SH-SY5Y (cell line): ENCODE data around the gene PHLDB2.

Experiments
- GATA2 ChIP-seq: IDR thresholded peaks from 2 replicates; pipeline ENCODE4 v1.6.1; 2011; ENCODE audit warnings: mild to moderate bottlenecking, low read depth, low read length
- GATA3 ChIP-seq: IDR thresholded peaks from 2 replicates; pipeline ENCODE4 v1.6.1; 2011; ENCODE audit warnings: low read depth, mild to moderate bottlenecking, low read length, moderate library complexity

The PHLDB2 gene

DNA sequence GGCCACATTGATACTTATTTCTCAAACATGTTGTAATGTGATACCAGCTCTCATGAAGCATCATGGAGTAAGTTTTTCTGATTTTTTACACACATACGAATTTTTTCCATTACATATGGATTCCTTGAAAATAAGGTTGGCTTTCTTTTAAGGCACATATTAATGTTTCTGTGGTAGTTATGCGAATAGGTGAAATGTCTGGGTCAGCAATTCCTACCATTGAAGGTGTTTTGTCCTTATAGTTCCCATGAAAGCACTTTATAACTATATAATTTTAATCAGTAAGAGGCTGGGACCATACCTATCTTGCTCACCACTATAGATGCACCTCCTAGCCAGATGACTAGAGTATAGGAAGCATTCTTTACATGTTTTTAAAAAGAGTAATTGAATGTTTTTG lies 33.0 kb downstream of the PHLDB2 start:
- no peak for TF ChIP-seq GATA3

DNA sequence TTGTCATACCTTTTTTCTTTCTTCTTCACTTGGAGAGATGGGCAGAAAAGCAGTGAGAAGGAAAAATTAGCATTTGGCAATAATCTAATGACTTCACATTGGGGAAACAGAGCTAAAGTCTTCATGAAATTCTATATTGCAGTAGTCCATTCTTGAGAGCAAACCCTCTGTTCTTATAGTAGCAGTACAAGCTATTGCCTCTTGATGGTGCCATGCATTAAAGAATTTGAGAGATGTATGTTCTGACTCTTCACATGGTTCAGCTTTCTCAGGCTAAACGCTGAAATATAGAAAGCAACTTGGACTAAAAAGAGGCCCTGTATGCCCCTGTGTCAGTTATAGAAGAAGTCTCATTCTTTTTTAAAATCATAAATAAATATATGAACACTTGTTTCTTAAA lies 36.0 kb downstream of the PHLDB2 start:
- TF ChIP-seq GATA3: no peak
- no peak for TF ChIP-seq GATA2

DNA sequence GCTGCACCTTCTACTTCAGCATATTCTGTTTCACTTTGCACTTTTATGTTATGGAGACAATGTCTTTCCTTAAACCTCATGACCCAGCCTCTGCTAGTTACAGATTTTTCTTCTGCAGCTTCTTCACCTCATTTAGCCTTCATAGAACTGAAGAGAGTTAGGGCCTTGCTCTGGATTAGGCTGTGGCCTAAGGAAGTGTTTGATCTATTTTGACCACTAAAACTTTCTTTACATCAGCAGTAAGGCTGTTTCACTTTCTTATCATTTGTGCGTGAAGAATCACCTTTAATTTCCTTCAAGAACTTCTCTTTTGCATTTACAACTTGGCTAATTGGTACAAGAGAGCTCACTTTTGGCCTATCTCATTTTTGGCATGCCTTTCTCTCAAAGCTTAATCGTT lies 40.9 kb downstream of the PHLDB2 start:
- TF ChIP-seq GATA2: no peak

DNA sequence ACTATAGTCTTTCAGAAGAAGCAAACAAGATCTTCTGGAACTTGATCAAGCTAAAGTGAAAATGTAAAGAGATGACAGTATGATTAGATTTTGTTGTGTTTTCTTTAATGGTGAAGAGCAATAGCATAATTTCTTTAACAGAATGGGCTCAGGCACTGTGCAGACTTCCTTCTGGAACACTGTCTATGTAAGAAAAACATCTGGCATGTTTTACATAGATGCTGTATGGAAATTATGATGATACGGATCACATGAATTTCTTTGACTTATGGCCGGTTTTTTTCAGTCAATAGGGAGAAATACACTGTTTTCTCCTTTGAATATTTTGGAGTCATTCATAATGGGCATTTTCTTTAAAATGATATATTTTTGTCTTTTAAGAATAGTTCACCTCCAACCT lies 42.6 kb downstream of the PHLDB2 start:
- no peak for TF ChIP-seq GATA3
- TF ChIP-seq GATA2: no peak

DNA sequence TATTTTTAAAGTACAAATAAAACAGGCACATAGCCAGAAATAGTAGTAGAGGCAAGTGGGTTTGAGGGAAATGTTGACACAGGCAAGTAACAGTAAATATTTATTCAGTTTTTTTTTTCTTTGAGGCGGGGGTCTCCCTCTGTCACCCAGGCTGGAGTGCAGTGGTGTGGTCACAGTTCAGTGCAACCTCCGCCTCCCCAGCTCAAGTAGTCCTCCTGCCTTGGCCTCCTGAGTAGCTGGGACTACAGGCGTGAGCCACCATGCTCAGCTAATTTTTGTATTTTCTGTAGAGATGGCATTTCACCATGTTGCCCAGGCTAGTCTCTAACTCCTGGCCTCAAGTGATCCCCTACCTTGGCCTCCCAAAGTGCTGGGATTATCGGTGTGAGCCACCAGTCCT lies 43.5 kb downstream of the PHLDB2 start:
- TF ChIP-seq GATA3 (no peak), GATA2 (no peak)

DNA sequence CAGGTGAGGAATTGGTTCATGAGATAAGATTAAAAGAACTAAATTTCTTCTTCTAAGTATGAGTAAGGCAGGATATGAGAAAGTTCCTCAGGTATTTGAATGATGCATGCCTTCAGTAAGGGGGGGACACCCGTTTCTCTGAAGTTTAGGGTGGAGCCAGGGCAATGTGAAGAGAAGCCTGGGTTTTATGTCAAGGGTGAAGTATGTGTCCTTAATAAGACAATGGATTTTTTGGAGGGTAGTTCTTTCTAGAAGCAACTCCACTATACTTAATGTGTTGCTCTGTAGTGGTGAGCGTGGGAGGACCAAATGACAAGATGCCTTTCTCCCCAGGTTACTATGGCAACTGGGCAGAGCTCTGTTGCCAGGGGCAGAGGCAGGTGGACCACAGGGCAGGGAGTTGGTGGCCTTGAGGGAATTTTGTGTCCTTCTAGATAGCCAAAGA lies 44.0 kb downstream of the PHLDB2 start:
- no peak for TF ChIP-seq GATA3
- no peak for TF ChIP-seq GATA2

DNA sequence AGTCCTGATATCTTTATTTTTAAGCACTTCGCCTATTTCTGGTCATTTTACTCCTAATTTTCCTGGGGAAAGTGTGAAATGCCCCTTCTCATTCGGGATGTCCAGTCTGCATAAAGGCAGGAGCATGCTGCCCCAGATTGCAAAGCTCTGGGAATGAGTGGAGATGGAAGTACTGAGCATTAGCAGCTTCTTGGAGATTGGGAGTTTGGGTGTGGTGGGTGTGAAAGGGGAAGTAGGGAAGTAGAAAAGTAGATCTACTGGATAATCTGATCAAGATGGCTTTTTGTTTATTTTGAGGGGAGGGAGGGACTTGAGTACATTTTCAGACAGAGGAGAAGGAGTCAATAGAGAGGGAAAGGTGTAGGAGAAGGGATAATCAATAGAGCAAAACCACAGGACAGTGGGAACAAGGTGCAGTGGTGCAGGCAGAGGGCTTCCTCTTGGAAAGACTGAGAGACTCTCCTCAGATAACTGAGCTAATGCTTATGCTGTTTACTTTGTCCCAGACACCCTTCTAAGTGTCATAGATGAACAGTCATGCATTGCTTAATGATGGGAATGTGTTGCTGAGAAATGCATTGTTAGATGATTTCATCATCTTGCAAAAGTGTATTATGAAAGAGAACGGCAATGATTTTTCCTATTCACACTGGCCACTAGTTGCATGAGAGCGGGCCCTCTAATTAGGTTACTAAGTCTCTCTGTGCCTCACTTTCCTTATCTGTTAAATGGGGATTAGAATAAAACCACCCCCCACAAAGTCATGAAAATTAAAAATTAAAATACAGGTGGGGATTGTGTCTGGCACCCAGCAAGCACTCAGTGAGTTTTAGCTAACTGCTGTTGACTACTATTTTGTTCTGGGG lies 45.5 kb downstream of the PHLDB2 start:
- no peak for TF ChIP-seq GATA2
- TF ChIP-seq GATA3: no peak

DNA sequence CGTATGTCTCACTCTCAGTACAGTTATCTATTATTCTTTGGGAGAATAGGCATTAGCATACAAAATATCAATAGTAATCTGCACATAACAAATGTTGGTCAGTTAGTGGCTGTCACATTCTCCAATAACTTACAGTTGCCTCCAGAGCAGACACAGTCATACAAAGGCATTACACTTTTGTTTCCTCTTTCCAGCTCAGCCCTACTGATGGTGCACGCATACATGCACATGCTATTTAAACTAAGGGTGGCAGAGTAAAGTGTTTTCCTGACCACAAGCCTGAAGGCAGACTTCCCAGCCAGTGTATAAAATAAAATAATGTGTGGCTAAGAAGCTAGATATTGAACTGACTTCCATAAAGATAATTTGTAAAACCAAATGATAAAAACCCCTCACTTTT lies 47.6 kb downstream of the PHLDB2 start:
- TF ChIP-seq GATA2 (no peak), GATA3 (no peak)

DNA sequence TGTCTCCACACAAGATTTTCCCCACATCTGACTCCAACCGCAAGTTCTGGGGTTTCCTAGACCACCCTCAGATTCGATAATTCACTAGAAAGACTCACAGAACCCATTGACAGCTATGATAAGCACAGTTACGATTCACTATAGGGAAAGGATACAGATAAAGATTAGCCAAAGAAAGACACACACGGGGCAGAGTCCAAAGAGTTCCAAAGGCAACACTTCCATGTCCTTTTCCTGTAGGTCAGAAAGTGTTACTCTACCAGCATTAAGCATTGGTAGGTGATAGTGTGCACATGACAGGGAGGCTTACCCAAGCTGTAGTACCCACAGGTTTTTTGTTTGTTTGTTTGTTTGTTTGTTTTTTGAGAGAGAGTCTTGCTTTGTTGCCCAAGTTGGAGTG lies 48.1 kb downstream of the PHLDB2 start:
- TF ChIP-seq GATA3: no peak
- no peak for TF ChIP-seq GATA2

DNA sequence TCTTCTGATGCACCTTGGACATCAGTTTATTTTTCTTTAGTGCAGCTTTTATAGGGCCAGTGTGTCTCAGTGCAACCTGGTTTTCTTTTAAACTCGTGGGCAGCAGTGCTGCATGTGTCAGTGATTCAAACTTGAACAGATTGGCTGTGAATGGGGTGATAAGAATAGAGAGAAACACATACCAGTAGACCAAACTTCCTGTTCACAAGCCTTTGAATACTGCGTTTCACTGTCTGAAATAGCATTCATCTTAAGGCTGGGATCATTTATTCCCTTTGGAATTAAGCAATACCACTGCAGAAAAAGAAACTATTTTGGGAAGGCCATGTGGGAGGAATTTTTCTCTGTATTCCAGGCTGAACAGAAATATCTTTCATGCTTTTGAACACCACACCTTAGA lies 51.7 kb downstream of the PHLDB2 start:
- no peak for TF ChIP-seq GATA3
- no peak for TF ChIP-seq GATA2

DNA sequence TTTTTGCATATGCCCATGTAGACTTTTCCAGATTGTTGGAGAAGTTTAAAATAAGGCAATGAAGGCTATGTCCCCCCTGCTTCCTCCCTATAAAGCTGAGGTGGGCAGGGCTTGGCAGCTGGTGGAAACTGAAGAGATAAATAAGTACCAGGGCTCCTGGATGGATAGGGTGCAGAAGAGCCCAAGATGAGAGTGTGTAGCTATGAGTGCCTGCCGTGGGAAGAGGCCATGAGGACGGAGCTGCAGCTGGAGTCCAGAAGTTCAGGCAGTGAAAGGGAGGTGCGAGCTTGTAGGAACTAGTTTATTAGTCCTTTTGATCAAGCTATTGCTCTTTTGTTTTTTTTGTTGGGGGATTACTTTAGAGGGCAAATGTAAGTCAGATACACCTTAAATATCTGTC lies 52.4 kb downstream of the PHLDB2 start:
- no peak for TF ChIP-seq GATA3
- TF ChIP-seq GATA2: no peak

DNA sequence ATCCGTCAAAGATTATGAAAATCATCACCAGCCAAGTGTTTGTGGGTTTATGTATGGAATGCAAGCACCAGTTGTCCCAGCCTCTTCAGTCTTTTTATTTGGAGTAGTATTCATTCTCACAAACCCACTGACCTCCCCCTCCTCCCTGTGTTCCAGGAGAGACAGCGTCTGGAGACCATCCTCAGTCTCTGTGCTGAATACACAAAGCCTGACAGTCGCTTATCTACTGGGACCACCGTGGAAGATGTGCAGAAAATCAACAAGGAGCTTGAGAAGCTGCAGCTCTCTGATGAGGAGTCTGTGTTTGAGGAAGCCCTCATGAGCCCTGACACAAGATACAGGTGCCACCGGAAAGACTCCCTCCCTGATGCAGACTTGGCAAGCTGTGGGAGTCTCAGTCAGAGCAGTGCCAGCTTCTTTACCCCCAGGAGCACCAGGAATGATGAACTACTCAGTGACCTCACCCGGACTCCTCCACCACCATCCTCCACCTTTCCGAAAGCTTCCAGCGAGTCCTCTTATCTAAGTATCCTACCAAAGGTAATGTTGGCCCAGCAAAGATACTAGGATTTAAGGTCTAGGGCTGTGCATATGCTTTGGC lies 54.2 kb downstream of the PHLDB2 start:
- TF ChIP-seq GATA2 (no peak), GATA3 (no peak)

DNA sequence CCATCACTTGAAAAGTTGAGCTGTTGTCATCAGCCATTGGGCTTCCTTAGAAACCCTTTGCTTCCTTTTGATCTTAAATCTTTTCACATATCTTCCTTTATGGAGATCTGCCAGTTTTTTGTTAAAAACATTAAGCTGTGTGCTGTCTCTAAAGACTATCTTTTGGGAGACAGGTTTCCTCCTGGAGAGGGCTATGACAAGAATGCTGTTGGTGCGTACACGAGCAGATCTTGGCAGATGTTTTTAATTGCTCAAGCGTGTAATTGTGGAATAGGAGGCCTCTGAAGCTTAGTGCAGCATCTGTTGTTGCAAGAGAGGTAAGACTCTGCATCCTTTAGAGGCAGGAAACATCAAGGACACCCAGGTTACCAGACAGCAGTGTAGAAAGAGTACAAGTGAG lies 56.8 kb downstream of the PHLDB2 start:
- no peak for TF ChIP-seq GATA3
- TF ChIP-seq GATA2: no peak

DNA sequence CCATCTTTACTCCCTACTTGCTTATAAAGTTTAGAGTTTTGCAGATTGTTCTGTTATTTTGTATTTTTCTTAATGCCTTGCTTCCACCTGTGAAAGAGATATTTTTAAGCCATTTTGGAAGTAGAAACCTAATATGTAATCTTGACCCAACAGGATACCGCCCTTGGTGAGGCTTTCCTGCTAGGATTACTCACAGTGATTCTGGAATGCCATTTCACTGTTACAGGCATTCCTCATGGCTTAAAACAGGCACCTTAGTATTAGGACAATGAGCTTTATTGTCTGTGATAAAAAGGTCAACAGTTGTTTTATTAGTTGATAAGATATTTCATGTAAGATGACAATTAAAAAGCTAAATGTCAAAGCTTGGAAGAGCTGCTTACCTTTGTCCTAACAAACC lies 58.2 kb downstream of the PHLDB2 start:
- no peak for TF ChIP-seq GATA2
- no peak for TF ChIP-seq GATA3

DNA sequence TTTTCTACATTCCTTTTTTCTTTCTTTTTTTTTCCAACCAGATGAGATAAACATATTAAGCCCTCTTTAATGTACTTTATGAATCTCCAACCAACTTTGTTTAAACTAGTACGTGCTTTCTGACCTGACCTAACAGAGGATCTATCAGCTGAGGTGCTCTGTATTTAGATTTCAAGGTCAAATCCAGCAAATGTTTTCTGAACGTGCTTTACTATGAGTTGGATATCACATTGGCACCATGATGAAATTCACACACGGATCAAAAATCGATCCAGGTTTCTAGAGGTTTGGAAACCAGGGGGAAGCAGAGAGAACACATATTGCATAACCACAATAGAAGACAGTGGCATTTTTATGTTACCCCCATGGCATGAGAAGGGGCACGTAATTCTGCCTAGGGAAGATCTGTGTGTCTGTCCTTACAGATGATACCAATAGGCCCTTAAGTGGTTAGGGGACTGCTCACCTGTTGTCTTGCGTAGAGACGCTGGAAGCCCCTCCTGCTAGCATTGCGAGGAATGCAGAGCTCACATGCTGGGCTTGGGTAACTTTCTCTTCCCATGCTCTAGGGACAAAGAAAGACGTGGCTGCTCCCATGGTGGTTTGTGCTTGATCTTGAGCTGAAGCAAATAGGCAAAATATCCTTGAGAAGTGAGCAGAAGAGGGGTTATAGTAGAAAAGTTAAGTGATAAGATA lies 60.5 kb downstream of the PHLDB2 start:
- no peak for TF ChIP-seq GATA2
- no peak for TF ChIP-seq GATA3

DNA sequence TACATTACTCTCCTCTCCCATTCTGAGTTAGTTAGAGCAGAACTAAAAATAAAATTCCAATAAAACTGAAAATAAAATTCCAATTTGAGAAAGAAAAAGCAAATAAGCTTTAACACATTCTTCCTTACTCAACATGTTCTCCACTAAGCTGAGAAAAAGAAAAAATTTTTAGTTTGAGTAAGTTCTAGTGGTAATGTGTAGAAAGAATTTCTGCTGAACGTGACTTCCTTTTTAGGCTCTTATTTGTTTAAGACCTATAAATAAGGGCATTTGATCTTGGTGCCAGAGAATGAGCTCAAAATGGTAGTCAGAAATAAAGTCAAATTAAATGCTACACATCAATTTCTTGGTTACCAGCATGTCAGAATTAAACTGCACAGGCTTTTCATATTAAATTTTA lies 62.1 kb downstream of the PHLDB2 start:
- TF ChIP-seq GATA2 (no peak), GATA3 (no peak)

DNA sequence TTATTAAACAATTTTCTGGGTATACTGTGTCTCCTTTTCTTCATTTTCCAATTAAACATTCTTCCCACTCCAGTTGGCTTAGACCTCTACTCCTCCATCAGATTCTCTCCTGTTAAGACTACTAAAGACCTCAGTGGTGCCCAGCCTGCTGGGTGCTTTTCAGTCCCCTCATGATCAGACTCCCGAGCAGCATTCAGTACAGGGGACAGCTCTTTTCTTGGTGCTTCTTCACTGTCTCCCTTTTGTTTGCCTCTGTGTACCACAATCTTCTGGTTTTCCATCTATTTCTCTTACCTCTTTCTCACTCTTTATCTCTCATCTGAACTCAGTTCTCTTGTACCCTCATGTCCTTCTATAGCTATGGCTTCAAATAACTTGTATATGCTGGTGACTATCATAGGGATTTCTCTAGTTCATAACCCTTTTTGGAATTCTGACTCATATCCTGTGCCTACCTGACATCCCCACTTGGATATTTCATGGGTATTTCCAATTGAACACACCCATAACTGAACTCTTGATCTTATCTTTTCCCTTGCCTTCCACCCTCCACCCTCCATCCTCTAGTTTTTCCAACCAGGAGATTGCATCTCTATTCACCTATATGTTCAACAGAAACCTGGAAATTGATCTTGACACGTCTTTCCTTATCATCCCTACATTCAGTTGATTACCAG lies 64.2 kb downstream of the PHLDB2 start:
- TF ChIP-seq GATA2 (no peak), GATA3 (no peak)
